Activated T-cell treated with anti-CD3 and anti-CD28 coated beads for 4 hours (primary cell): Measurements from ENCODE around the gene PLXDC1.

Experiments
- DNase-seq: peaks from one replicate; pipeline ENCODE4 v3.0.0-alpha.2; 2020

PLXDC1 gene

GRCh38 chr17:39094607-39095308, 56.7 kb downstream of the PLXDC1 start:
- no peak for DNase-seq

GRCh38 chr17:39092692-39093230, 58.7 kb downstream of the PLXDC1 start:
- no peak for DNase-seq

GRCh38 chr17:39090908-39091665, 60.4 kb downstream of the PLXDC1 start:
- no peak for DNase-seq

- DNase-seq: no peak
Observed at GRCh38 chr17:39090400-39090799, 61.0 kb downstream of the PLXDC1 start.

GRCh38 chr17:39084558-39084957, 66.9 kb downstream of the PLXDC1 start:
- no peak for DNase-seq

- no peak for DNase-seq
Observed at GRCh38 chr17:39083270-39083669, 68.2 kb downstream of the PLXDC1 start.

GRCh38 chr17:39082482-39082881, 69.0 kb downstream of the PLXDC1 start:
- no peak for DNase-seq

- no peak for DNase-seq
Observed at GRCh38 chr17:39081851-39082250, 69.6 kb downstream of the PLXDC1 start.

- no peak for DNase-seq
Observed at GRCh38 chr17:39080421-39081078, 70.9 kb downstream of the PLXDC1 start.

GRCh38 chr17:39079836-39080235, 71.6 kb downstream of the PLXDC1 start:
- DNase-seq: no peak

- no peak for DNase-seq
Observed at GRCh38 chr17:39077866-39078265, 73.6 kb downstream of the PLXDC1 start.

- no peak for DNase-seq
Observed at GRCh38 chr17:39077252-39077651, 74.2 kb downstream of the PLXDC1 start.

GRCh38 chr17:39074676-39075075, 76.8 kb downstream of the PLXDC1 start:
- no peak for DNase-seq

GRCh38 chr17:39073916-39074315, 77.5 kb downstream of the PLXDC1 start:
- DNase-seq: no peak

- no peak for DNase-seq
Observed at GRCh38 chr17:39073353-39073752, 78.1 kb downstream of the PLXDC1 start.

- no peak for DNase-seq
Observed at GRCh38 chr17:39071573-39071972, 79.9 kb downstream of the PLXDC1 start.

GRCh38 chr17:39069114-39069756, 82.2 kb downstream of the PLXDC1 start:
- no peak for DNase-seq

GRCh38 chr17:39064819-39065218, 86.6 kb downstream of the PLXDC1 start:
- DNase-seq: no peak

GRCh38 chr17:39064374-39064773, 87.1 kb downstream of the PLXDC1 start:
- DNase-seq: no peak

GRCh38 chr17:39063681-39064069, 87.8 kb downstream of the PLXDC1 start:
- no peak for DNase-seq

GRCh38 chr17:39062846-39063680, 88.4 kb downstream of the PLXDC1 start:
- DNase-seq: no peak

GRCh38 chr17:39058524-39058923, 92.9 kb downstream of the PLXDC1 start:
- DNase-seq: no peak
